Smooth muscle cell (in vitro differentiated cells): Measurements from ENCODE around the gene DNAJC13. TPM values are rescaled to one million over a fixed set of nuclear protein-coding genes. Genes with fewer than 3 reads are reported as not detected.
"Not testable (repeated sequence)": the region's sequence is repeated elsewhere in the genome, so short reads cannot be mapped to it uniquely, and the experiment has no call there.

Experiments
- DNase-seq: peaks from one replicate; lab custom pipeline; 2025; ENCODE audit not compliant: unreplicated experiment; lab: John Stamatoyannopoulos, UW
- H2AFZ ChIP-seq: fragments of 200-600 bp; sonication (generic); 2 replicates; pipeline ENCODE4 v1.6.0; 2016; ENCODE audit warnings: antibody characterized with exemption, low read depth, mild to moderate bottlenecking
- H3F3A ChIP-seq: fragments of 200-600 bp; sonication (generic); 2 replicates; pipeline ENCODE4 v1.6.0; 2017; ENCODE audit warnings: antibody characterized with exemption, low read depth
- H3K27ac ChIP-seq: fragments of 200-600 bp; sonication (generic); 2 replicates; pipeline ENCODE4 v1.5.1; 2016; ENCODE audit warnings: low read depth, mild to moderate bottlenecking
- H3K27me3 ChIP-seq: fragments of 200-600 bp; sonication (generic); 2 replicates; pipeline ENCODE4 v1.6.1; 2016; ENCODE audit warnings: low read depth, mild to moderate bottlenecking
- H3K36me3 ChIP-seq: fragments of 200-600 bp; sonication (generic); 2 replicates; pipeline ENCODE4 v1.5.1; 2016; ENCODE audit warnings: low read depth
- H3K4me1 ChIP-seq: fragments of 200-600 bp; sonication (generic); 2 replicates; pipeline ENCODE4 v1.5.1; 2016; ENCODE audit warnings: low read depth
- H3K4me2 ChIP-seq: fragments of 200-600 bp; sonication (generic); 2 replicates; pipeline ENCODE4 v1.6.0; 2016; ENCODE audit warnings: mild to moderate bottlenecking
- H3K4me3 ChIP-seq: fragments of 200-600 bp; sonication (generic); 2 replicates; pipeline ENCODE4 v1.5.1; 2016; ENCODE audit warnings: mild to moderate bottlenecking
- H3K79me2 ChIP-seq: fragments of 200-600 bp; sonication (generic); 2 replicates; pipeline ENCODE4 v1.6.0; 2016; ENCODE audit warnings: low read depth, mild to moderate bottlenecking
- H3K9ac ChIP-seq: fragments of 200-600 bp; sonication (generic); 2 replicates; pipeline ENCODE4 v1.6.0; 2016; ENCODE audit warnings: low read depth
- H3K9me3 ChIP-seq: fragments of 200-600 bp; sonication (generic); replicated peaks from 2 replicates; pipeline ENCODE4 v1.5.1; 2016; ENCODE audit warnings: low read depth
- H4K20me1 ChIP-seq: fragments of 200-600 bp; sonication (generic); 2 replicates; pipeline ENCODE4 v1.6.0; 2016; ENCODE audit warnings: low read depth
- WGBS: methylation state at CpG from one replicate; pipeline ENCODE4 v1.1.7; 2016; ENCODE audit warnings: low lambda C conversion rate; 5-methylcytosine and 5-hydroxymethylcytosine counted together
- polyA plus RNA-seq: library from polyadenylated mRNA; unstranded; fragments of >200 nt; fragmentation: Nextera tagmentation; extraction: Ambion mirVana; gene quantifications from 2 replicates; pipeline ENCODE4 v1.2.1, GENCODE V29; 2016
- total RNA-seq: library from RNA; depleted of rRNA; stranded (reverse); fragments of >200 nt; gene quantifications from 2 replicates; pipeline ENCODE4 v1.2.3, GENCODE V29; 2014
- TF ChIP-seq, protein P1 (sequence below): fragments of 200-600 bp; sonication (generic); IDR thresholded peaks from 2 replicates; pipeline ENCODE4 v1.5.1; 2017; ENCODE audit warnings: borderline replicate concordance, mild to moderate bottlenecking, antibody characterized with exemption; ENCODE audit not compliant: insufficient read depth, poor library complexity, severe bottlenecking

The DNAJC13 gene
- total and polyA plus RNA-seq, 2 experiments from 2014 or later, result 11.1 to 47.9 TPM

GRCh38 chr3:132381348-132381944 is 35.9 kb upstream of the DNAJC13 start:
- H3K4me2 ChIP-seq, result no peak overlapping the region
- H3K27ac ChIP-seq, result no peak overlapping the region
- TF ChIP-seq, protein P1, sequence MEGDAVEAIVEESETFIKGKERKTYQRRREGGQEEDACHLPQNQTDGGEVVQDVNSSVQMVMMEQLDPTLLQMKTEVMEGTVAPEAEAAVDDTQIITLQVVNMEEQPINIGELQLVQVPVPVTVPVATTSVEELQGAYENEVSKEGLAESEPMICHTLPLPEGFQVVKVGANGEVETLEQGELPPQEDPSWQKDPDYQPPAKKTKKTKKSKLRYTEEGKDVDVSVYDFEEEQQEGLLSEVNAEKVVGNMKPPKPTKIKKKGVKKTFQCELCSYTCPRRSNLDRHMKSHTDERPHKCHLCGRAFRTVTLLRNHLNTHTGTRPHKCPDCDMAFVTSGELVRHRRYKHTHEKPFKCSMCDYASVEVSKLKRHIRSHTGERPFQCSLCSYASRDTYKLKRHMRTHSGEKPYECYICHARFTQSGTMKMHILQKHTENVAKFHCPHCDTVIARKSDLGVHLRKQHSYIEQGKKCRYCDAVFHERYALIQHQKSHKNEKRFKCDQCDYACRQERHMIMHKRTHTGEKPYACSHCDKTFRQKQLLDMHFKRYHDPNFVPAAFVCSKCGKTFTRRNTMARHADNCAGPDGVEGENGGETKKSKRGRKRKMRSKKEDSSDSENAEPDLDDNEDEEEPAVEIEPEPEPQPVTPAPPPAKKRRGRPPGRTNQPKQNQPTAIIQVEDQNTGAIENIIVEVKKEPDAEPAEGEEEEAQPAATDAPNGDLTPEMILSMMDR, result no peak
- no peaks in the 10 kb centered on the region for H3K4me1 ChIP-seq
- no peak for DNase-seq
- H4K20me1 ChIP-seq, result no peaks in the 10 kb centered on the region
- H3K9ac ChIP-seq, result no peak overlapping the region
- H3K9me3 ChIP-seq, result no peaks in the 10 kb centered on the region
- no peak overlapping the region for H3K4me3 ChIP-seq
- no peaks in the 10 kb centered on the region for H3K79me2 ChIP-seq
- no peaks in the 10 kb centered on the region for H3K36me3 ChIP-seq
- H2AFZ ChIP-seq, result no peak overlapping the region
- no peaks in the 10 kb centered on the region for H3F3A ChIP-seq
- WGBS, result 91% methylated on average over 14 of the region's 14 CpGs
- no peaks in the 10 kb centered on the region for H3K27me3 ChIP-seq

- Histone ChIP-seq H3K4me3 (no peak overlapping the region), H4K20me1 (no peaks in the 10 kb centered on the region), H3K4me2 (no peak overlapping the region), H3K9ac (no peak overlapping the region), H3K36me3 (no peaks in the 10 kb centered on the region), H3F3A (no peaks in the 10 kb centered on the region), H3K79me2 (no peaks in the 10 kb centered on the region), H3K4me1 (no peaks in the 10 kb centered on the region), H3K9me3 (no peaks in the 10 kb centered on the region), H3K27ac (no peak overlapping the region), H3K27me3 (no peaks in the 10 kb centered on the region), H2AFZ (no peak overlapping the region)
- WGBS, result 17% methylated on average over 4 of the region's 4 CpGs
- DNase-seq, result no peak
- TF ChIP-seq, protein P1, result no peak
Measured at GRCh38 chr3:132382267-132382666, 35.0 kb upstream of the DNAJC13 start.

GRCh38 chr3:132382688-132383194 is 34.6 kb upstream of the DNAJC13 start:
- H3K4me1 ChIP-seq, result no peaks in the 10 kb centered on the region
- TF ChIP-seq, protein P1, result no peak
- H4K20me1 ChIP-seq, result no peaks in the 10 kb centered on the region
- H3K79me2 ChIP-seq, result no peaks in the 10 kb centered on the region
- no peak overlapping the region for H3K4me3 ChIP-seq
- H3F3A ChIP-seq, result no peaks in the 10 kb centered on the region
- H3K27me3 ChIP-seq, result no peaks in the 10 kb centered on the region
- DNase-seq, result no peak
- no peak overlapping the region for H3K9ac ChIP-seq
- no peak overlapping the region for H2AFZ ChIP-seq
- H3K4me2 ChIP-seq, result no peak overlapping the region
- no peaks in the 10 kb centered on the region for H3K36me3 ChIP-seq
- H3K9me3 ChIP-seq, result no peaks in the 10 kb centered on the region
- H3K27ac ChIP-seq, result no peak overlapping the region

DNA sequence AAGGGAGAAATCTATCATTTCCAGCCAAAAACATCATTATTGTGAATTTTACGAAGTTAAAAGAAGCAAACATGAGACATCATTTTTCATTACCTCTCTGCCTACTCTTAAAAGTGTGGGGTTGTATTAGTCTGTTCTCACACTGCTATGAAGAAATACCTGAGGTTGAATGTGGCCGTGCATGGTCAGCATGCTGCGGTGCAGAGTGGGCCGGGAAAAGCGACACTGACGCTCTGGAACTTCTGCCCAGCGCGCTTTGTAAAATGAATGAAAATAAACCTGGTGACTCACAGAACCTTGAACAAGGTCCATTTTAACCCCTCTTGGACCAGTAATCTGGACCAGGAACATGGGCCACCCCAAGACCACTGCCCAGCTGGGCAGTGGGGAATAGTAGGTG is 31.0 kb upstream of the DNAJC13 start:
- Histone ChIP-seq H4K20me1 (no peaks in the 10 kb centered on the region), H3K9ac (no peak overlapping the region), H3K9me3 (no peaks in the 10 kb centered on the region), H3K79me2 (no peaks in the 10 kb centered on the region), H3K36me3 (no peaks in the 10 kb centered on the region), H3K4me3 (no peak overlapping the region), H3K4me2 (no peak overlapping the region), H3K27ac (no peak overlapping the region), H2AFZ (no peak overlapping the region), H3K27me3 (no peaks in the 10 kb centered on the region), H3K4me1 (no peaks in the 10 kb centered on the region), H3F3A (no peaks in the 10 kb centered on the region)
- no peak for DNase-seq
- WGBS, result 93% methylated on average over 8 of the region's 8 CpGs
- TF ChIP-seq, protein P1, result no peak

GRCh38 chr3:132392675-132393074 is 24.6 kb upstream of the DNAJC13 start:
- not testable (repeated sequence) for H3K4me2 ChIP-seq, H4K20me1 ChIP-seq, H2AFZ ChIP-seq, H3K79me2 ChIP-seq, H3K9ac ChIP-seq, H3K36me3 ChIP-seq, H3K4me1 ChIP-seq, H3F3A ChIP-seq, H3K27me3 ChIP-seq, DNase-seq, H3K4me3 ChIP-seq, H3K9me3 ChIP-seq, H3K27ac ChIP-seq
- 83% methylated on average over 1 of the region's 1 CpG for WGBS
